ENCODE data around the gene ICAM5. TPM values are rescaled to one million over a fixed set of nuclear protein-coding genes. Genes with fewer than 3 reads are reported as not detected.
A peak's percentile ranks its signal among the peaks of the same experiment; 100 is the strongest.

ICAM5 gene
- polyA plus RNA-seq, 1 donor (not counting 4 experiments of a cell fraction or from before 2014, with no cell fraction given): 0.20 TPM

DNA sequence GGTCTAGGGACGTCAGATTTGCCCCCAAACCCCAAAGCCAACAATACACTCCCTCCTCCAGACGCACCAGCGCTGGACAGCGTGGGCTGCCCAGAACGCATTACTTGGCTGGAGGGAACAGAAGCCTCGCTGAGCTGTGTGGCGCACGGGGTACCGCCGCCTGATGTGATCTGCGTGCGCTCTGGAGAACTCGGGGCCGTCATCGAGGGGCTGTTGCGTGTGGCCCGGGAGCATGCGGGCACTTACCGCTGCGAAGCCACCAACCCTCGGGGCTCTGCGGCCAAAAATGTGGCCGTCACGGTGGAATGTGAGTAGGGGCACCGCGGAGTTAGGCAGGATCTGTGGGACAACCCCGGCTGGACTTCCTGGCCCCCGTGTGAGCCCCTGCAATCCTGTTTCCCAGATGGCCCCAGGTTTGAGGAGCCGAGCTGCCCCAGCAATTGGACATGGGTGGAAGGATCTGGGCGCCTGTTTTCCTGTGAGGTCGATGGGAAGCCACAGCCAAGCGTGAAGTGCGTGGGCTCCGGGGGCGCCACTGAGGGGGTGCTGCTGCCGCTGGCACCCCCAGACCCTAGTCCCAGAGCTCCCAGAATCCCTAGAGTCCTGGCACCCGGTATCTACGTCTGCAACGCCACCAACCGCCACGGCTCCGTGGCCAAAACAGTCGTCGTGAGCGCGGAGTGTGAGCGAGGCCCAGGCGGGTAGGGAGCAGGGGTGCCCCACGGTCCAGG is 4.0 kb downstream of the ICAM5 start:
- Histone ChIP-seq H3K27ac (ENCODE audit: control insufficient read depth, insufficient read depth, low read length) (no peak overlapping the region), H4K20me1 (ENCODE audit: control insufficient read depth, extremely low read depth, insufficient read depth, low read length) (no peaks in the 10 kb centered on the region), H3K9ac (ENCODE audit: control insufficient read depth, extremely low read depth, insufficient read depth, low read length) (no peak overlapping the region), H3K36me3 (ENCODE audit: control insufficient read depth in 2 of 2, extremely low read depth in 1 of 2, insufficient read depth in 2 of 2, low read length in 2 of 2) (no peaks in the 10 kb centered on the region), H3K4me2 (ENCODE audit: control insufficient read depth, extremely low read depth, insufficient read depth, low read depth, low read length) (no peak overlapping the region), H3K4me1 (ENCODE audit: control insufficient read depth, extremely low read depth, insufficient read depth, low read length) (peaks cover 22% of the 10 kb centered on the region), H3K9me3 (ENCODE audit: control insufficient read depth, low read depth, low read length) (no peaks in the 10 kb centered on the region), H3K4me3 (ENCODE audit: control insufficient read depth in 2 of 3, extremely low read depth in 1 of 3, insufficient read depth in 2 of 3, low read depth in 1 of 3, low read length in 3 of 3) (no peak overlapping the region), H3K27me3 (ENCODE audit: control insufficient read depth, extremely low read depth, insufficient read depth, low read length) (peaks cover 77% of the 10 kb centered on the region), H2AFZ (ENCODE audit: control insufficient read depth, low read length) (no peak overlapping the region), H3K9me1 (ENCODE audit: control insufficient read depth, extremely low read depth, insufficient read depth, low read length) (no peaks in the 10 kb centered on the region), H3K79me2 (ENCODE audit: control insufficient read depth, insufficient read depth, low read length) (no peaks in the 10 kb centered on the region)
- DNase-seq (ENCODE audit: low read depth, low spot score): no peak
- dilution Hi-C loops (cut with MboI; ENCODE audit: extremely low pct_ligation_motif_present, low sequenced_read_pairs): no loop called here
- FAIRE-seq: no peak
- TF ChIP-seq, protein P1, sequence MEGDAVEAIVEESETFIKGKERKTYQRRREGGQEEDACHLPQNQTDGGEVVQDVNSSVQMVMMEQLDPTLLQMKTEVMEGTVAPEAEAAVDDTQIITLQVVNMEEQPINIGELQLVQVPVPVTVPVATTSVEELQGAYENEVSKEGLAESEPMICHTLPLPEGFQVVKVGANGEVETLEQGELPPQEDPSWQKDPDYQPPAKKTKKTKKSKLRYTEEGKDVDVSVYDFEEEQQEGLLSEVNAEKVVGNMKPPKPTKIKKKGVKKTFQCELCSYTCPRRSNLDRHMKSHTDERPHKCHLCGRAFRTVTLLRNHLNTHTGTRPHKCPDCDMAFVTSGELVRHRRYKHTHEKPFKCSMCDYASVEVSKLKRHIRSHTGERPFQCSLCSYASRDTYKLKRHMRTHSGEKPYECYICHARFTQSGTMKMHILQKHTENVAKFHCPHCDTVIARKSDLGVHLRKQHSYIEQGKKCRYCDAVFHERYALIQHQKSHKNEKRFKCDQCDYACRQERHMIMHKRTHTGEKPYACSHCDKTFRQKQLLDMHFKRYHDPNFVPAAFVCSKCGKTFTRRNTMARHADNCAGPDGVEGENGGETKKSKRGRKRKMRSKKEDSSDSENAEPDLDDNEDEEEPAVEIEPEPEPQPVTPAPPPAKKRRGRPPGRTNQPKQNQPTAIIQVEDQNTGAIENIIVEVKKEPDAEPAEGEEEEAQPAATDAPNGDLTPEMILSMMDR (optimal IDR thresholded peaks at IDR 0.05 in 1 of 3, IDR thresholded peaks at IDR 0.05 in 1 of 3, conservative IDR thresholded peaks at IDR 0.05 in 1 of 3; ENCODE audit: extremely low read depth in 1 of 3, insufficient read depth in 2 of 3, low read length in 3 of 3): no peak
- no peak for TF ChIP-seq EZH2 (IDR thresholded peaks at IDR 0.05; ENCODE audit: low read length)

GRCh38 chr19:10294368-10294697 is 4.6 kb downstream of the ICAM5 start:
- TF ChIP-seq, protein P1 (optimal IDR thresholded peaks at IDR 0.05 in 1 of 3, IDR thresholded peaks at IDR 0.05 in 1 of 3, conservative IDR thresholded peaks at IDR 0.05 in 1 of 3; ENCODE audit: extremely low read depth in 1 of 3, insufficient read depth in 2 of 3, low read length in 3 of 3): peak in 1 of 3 experiments; percentile 39
- peak; percentile 46 for TF ChIP-seq EZH2 (IDR thresholded peaks at IDR 0.05; ENCODE audit: low read length)
- Histone ChIP-seq H3K9me1 (ENCODE audit: control insufficient read depth, extremely low read depth, insufficient read depth, low read length) (no peaks in the 10 kb centered on the region), H3K4me3 (ENCODE audit: control insufficient read depth in 2 of 3, extremely low read depth in 1 of 3, insufficient read depth in 2 of 3, low read depth in 1 of 3, low read length in 3 of 3) (no peak overlapping the region), H2AFZ (ENCODE audit: control insufficient read depth, low read length) (no peak overlapping the region), H3K4me2 (ENCODE audit: control insufficient read depth, extremely low read depth, insufficient read depth, low read depth, low read length) (no peak overlapping the region), H3K27ac (ENCODE audit: control insufficient read depth, insufficient read depth, low read length) (no peak overlapping the region), H3K79me2 (ENCODE audit: control insufficient read depth, insufficient read depth, low read length) (no peaks in the 10 kb centered on the region), H3K36me3 (ENCODE audit: control insufficient read depth in 2 of 2, extremely low read depth in 1 of 2, insufficient read depth in 2 of 2, low read length in 2 of 2) (no peaks in the 10 kb centered on the region), H3K9ac (ENCODE audit: control insufficient read depth, extremely low read depth, insufficient read depth, low read length) (no peak overlapping the region), H3K27me3 (ENCODE audit: control insufficient read depth, extremely low read depth, insufficient read depth, low read length) (peaks cover 74% of the 10 kb centered on the region), H3K4me1 (ENCODE audit: control insufficient read depth, extremely low read depth, insufficient read depth, low read length) (peaks cover 19% of the 10 kb centered on the region), H4K20me1 (ENCODE audit: control insufficient read depth, extremely low read depth, insufficient read depth, low read length) (no peaks in the 10 kb centered on the region), H3K9me3 (ENCODE audit: control insufficient read depth, low read depth, low read length) (no peaks in the 10 kb centered on the region)
- dilution Hi-C loops (cut with MboI; ENCODE audit: extremely low pct_ligation_motif_present, low sequenced_read_pairs): no loop called here
- DNase-seq (ENCODE audit: low read depth, low spot score) (no peak), FAIRE-seq (no peak)

Measured in keratinocyte (primary cell).